Panc1 (cell line): ENCODE data around the gene SND1. TPM values are rescaled to one million over a fixed set of nuclear protein-coding genes. Genes with fewer than 3 reads are reported as not detected.
"Not testable (repeated sequence)": the region's sequence is repeated elsewhere in the genome, so short reads cannot be mapped to it uniquely, and the experiment has no call there.

Experiments used
- ATAC-seq: fragments of 200-7000 bp; cut with Tn5 transposase; 2 replicates; pipeline ENCODE4 v1.9.1; 2020; ENCODE audit warnings: mild to moderate bottlenecking, moderate library complexity
- BruUV-seq: library from RNA; stranded (reverse); fragments of 400-500 nt; replicated peaks from 2 replicates; lab custom pipeline; 2021; lab: Mats Ljungman, UMichigan
- CTCF ChIA-PET: fragments of 300-600 bp; sonication (Branson Sonifier 250); formaldehyde crosslinking; loops from one replicate; lab custom pipeline; 2022; ENCODE audit warnings: antibody characterized with exemption; lab: Charles Lee
- POLR2A ChIA-PET: fragments of 300-600 bp; sonication (Branson Sonifier 250); formaldehyde crosslinking; loops from one replicate; lab custom pipeline; 2022; ENCODE audit warnings: antibody characterized with exemption; lab: Charles Lee
- DNase-seq: peaks from one replicate; pipeline ENCODE4 v3.0.0-alpha.2; 2010; ENCODE audit warnings: low read depth, low spot score
- H3K27ac ChIP-seq: 2 replicates; pipeline ENCODE4 v1.5.1; 2011; ENCODE audit warnings: mild to moderate bottlenecking, low read length, inconsistent platforms
- H3K27me3 ChIP-seq: fragments of 200-500 bp; sonication (Bioruptor generic); 2 replicates; pipeline ENCODE4 v1.6.0; 2014; ENCODE audit warnings: low read length, inconsistent platforms; ENCODE audit not compliant: control insufficient read depth, insufficient read depth
- H3K36me3 ChIP-seq: fragments of 200-500 bp; sonication (Bioruptor generic); 2 replicates; pipeline ENCODE4 v1.5.1; 2014; ENCODE audit warnings: inconsistent platforms, mild to moderate bottlenecking, low read length, moderate library complexity; ENCODE audit not compliant: control insufficient read depth, insufficient read depth
- H3K4me1 ChIP-seq: 2 replicates; pipeline ENCODE4 v1.5.1; 2011; ENCODE audit warnings: inconsistent platforms, mild to moderate bottlenecking, low read length, moderate library complexity; ENCODE audit not compliant: control insufficient read depth, insufficient read depth
- H3K4me3 ChIP-seq, 2 experiments: 2 replicates each; pipeline ENCODE4 v1.5.1; 2011 to 2012; ENCODE audit warnings: low read depth in 2 of 2, low read length in 2 of 2, mild to moderate bottlenecking in 2 of 2, inconsistent platforms in 1 of 2, moderate library complexity in 1 of 2
- H3K9me3 ChIP-seq: fragments of 200-500 bp; sonication (Bioruptor generic); 2 replicates; pipeline ENCODE4 v1.5.1; 2014; ENCODE audit warnings: low read depth, mild to moderate bottlenecking, inconsistent platforms, low read length, moderate library complexity; ENCODE audit not compliant: control insufficient read depth, insufficient read depth
- POLR2AphosphoS5 ChIP-seq: IDR thresholded peaks from 2 replicates; pipeline ENCODE4 v1.6.1; 2012; ENCODE audit warnings: mild to moderate bottlenecking, low read depth, low read length, moderate library complexity
- SIN3A ChIP-seq: IDR thresholded peaks from 2 replicates; pipeline ENCODE4 v1.6.1; 2012; ENCODE audit warnings: low read depth, mild to moderate bottlenecking, low read length, moderate library complexity, borderline replicate concordance; ENCODE audit not compliant: insufficient read depth
- TCF7L2 ChIP-seq: IDR thresholded peaks from 2 replicates; pipeline ENCODE4 v1.6.1; 2011; ENCODE audit warnings: mild to moderate bottlenecking, low read depth, low read length, inconsistent platforms
- in situ Hi-C: cut with HindIII; loops from 2 replicates; pipeline ENCODE4 v1.10.0; 2016; ENCODE audit warnings: low sequenced_read_pairs, low pct_unique_long_range_greater_than_20kb
- intact Hi-C: fragments of 100-400 bp; cut with micrococcal nuclease; formaldehyde crosslinking; loops from one replicate; pipeline ENCODE4 v1.10.0; 2022; ENCODE audit not compliant: unreplicated experiment
- total RNA-seq: library from RNA; stranded (reverse); gene quantifications from one replicate; pipeline ENCODE4 v1.2.1, GENCODE V29; 2021; ENCODE audit not compliant: unreplicated experiment
- TF ChIP-seq, protein P1 (sequence below): fragments of 450-650 bp; IDR thresholded peaks from 2 replicates; pipeline ENCODE4 v1.5.1; 2017; ENCODE audit warnings: mild to moderate bottlenecking
- TF ChIP-seq, protein P2 (sequence below), 2 experiments: IDR thresholded peaks; 2 replicates each; pipeline ENCODE4 v1.6.1; 2011 to 2012; ENCODE audit warnings: low read depth in 2 of 2, control low read depth in 1 of 2, low read length in 1 of 2, mild to moderate bottlenecking in 1 of 2, moderate library complexity in 1 of 2; ENCODE audit not compliant: insufficient read depth in 1 of 2

SND1 gene
- total RNA-seq, 1 experiment from 2014 or later = 176 TPM

DNA sequence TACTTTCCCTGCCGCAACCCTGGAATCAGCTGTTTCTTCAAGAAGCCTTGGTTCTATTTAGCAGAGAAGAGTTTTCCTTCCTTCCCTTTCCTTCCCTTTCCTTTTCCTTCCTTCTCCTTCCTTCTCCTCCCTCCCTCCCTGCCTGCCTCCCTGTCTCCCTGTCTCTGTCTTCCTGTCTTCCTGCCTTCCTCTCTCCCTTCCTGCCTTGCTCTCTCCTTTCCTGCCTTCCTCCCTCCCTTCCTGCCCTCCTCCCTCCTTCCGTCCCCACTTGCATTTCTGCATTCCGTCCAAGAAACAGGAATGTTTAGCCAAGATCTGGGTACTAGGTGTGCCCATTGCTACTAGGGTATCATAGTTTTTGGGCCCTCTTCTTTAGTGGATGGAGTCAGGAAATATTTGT lies 21.9 kb downstream of the SND1 start:
- H3K4me1 ChIP-seq = no peaks in the 10 kb centered on the region
- no peaks in the 10 kb centered on the region for H3K36me3 ChIP-seq
- DNase-seq (no peak), ATAC-seq (no peak)
- no peaks in the 10 kb centered on the region for H3K9me3 ChIP-seq
- H3K4me3 ChIP-seq = no peak overlapping the region
- in situ Hi-C loops (no loop called here), intact Hi-C loops (no loop called here)
- no peaks in the 10 kb centered on the region for H3K27me3 ChIP-seq
- POLR2A ChIA-PET = no interaction called here
- no peak for TF ChIP-seq TCF7L2
- no peak for TF ChIP-seq POLR2AphosphoS5
- H3K27ac ChIP-seq = no peak overlapping the region
- no TSS peak for BruUV-seq
- CTCF ChIA-PET = no interaction called here

DNA sequence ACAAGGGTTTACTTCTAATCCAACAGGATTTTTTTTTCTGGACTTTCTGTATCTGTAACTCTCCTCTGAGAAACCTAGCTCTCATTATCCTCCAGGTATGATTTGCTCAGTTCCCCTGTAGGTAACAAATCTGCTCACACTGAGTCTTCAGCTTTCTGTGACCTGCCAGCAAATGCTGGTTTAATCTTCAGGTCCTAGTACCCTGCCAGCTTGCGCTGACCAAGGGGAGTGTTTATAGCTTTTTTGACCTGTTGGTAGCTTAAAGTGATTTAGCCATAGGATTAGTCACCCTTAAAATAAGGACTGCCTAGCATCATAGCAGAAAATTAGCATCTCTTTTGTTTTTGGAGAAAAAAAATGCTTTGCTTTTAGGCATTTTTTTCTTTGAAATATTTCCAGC lies 22.4 kb downstream of the SND1 start:
- BruUV-seq = no TSS peak
- H3K4me3 ChIP-seq = no peak overlapping the region
- TF ChIP-seq TCF7L2 (no peak), POLR2AphosphoS5 (no peak), SIN3A (no peak)
- TF ChIP-seq, protein P1, sequence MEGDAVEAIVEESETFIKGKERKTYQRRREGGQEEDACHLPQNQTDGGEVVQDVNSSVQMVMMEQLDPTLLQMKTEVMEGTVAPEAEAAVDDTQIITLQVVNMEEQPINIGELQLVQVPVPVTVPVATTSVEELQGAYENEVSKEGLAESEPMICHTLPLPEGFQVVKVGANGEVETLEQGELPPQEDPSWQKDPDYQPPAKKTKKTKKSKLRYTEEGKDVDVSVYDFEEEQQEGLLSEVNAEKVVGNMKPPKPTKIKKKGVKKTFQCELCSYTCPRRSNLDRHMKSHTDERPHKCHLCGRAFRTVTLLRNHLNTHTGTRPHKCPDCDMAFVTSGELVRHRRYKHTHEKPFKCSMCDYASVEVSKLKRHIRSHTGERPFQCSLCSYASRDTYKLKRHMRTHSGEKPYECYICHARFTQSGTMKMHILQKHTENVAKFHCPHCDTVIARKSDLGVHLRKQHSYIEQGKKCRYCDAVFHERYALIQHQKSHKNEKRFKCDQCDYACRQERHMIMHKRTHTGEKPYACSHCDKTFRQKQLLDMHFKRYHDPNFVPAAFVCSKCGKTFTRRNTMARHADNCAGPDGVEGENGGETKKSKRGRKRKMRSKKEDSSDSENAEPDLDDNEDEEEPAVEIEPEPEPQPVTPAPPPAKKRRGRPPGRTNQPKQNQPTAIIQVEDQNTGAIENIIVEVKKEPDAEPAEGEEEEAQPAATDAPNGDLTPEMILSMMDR = no peak
- TF ChIP-seq, protein P2, sequence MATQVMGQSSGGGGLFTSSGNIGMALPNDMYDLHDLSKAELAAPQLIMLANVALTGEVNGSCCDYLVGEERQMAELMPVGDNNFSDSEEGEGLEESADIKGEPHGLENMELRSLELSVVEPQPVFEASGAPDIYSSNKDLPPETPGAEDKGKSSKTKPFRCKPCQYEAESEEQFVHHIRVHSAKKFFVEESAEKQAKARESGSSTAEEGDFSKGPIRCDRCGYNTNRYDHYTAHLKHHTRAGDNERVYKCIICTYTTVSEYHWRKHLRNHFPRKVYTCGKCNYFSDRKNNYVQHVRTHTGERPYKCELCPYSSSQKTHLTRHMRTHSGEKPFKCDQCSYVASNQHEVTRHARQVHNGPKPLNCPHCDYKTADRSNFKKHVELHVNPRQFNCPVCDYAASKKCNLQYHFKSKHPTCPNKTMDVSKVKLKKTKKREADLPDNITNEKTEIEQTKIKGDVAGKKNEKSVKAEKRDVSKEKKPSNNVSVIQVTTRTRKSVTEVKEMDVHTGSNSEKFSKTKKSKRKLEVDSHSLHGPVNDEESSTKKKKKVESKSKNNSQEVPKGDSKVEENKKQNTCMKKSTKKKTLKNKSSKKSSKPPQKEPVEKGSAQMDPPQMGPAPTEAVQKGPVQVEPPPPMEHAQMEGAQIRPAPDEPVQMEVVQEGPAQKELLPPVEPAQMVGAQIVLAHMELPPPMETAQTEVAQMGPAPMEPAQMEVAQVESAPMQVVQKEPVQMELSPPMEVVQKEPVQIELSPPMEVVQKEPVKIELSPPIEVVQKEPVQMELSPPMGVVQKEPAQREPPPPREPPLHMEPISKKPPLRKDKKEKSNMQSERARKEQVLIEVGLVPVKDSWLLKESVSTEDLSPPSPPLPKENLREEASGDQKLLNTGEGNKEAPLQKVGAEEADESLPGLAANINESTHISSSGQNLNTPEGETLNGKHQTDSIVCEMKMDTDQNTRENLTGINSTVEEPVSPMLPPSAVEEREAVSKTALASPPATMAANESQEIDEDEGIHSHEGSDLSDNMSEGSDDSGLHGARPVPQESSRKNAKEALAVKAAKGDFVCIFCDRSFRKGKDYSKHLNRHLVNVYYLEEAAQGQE (IDR thresholded peaks at IDR 0.05; ENCODE audit: insufficient read depth in 1 of 2, low read depth in 2 of 2, low read length in 1 of 2) = no peak
- ATAC-seq (no peak), DNase-seq (no peak)
- H3K27me3 ChIP-seq = no peaks in the 10 kb centered on the region
- POLR2A ChIA-PET = no interaction called here
- in situ Hi-C loops (no loop called here), intact Hi-C loops (no loop called here)
- no peaks in the 10 kb centered on the region for H3K4me1 ChIP-seq
- H3K36me3 ChIP-seq = no peaks in the 10 kb centered on the region
- H3K27ac ChIP-seq = no peak overlapping the region
- CTCF ChIA-PET = interaction anchor here (0.6 kb wide), 1 partner anchor 34 kb away, joined by 3 read pairs; no protein-coding TSS in a partner anchor
- no peaks in the 10 kb centered on the region for H3K9me3 ChIP-seq

DNA sequence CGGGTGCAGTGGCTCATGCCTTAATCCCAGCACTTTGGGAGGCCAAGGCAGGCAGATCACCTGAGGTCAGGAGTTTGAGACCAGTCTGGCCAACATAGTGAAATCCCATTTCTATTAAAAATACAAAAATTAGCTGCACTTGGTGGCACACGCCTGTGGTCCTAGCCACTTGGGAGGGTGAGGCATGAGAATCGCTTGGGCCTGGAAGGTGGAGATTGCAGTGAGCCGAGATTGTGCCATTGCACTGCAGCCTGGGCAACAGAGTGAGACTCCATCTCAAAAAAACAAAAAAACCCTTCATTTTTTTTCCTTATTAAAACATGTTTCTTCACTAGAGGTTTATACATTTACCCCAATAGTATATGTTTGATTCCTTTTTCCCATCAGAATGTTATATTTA lies 22.9 kb downstream of the SND1 start:
- CTCF ChIA-PET = interaction anchor here (0.6 kb wide), 1 partner anchor 34 kb away, joined by 3 read pairs; no protein-coding TSS in a partner anchor
- H3K9me3 ChIP-seq, ATAC-seq, H3K4me3 ChIP-seq, H3K4me1 ChIP-seq, H3K27me3 ChIP-seq, POLR2A ChIA-PET, DNase-seq, H3K36me3 ChIP-seq, BruUV-seq, in situ Hi-C loops, H3K27ac ChIP-seq, intact Hi-C loops: not testable (repeated sequence)
